Middle frontal gyrus (tissue), 1 donor: ENCODE results near the gene AHR.
"Not testable (repeated sequence)": the region's sequence is repeated elsewhere in the genome, so short reads cannot be mapped to it uniquely, and the experiment has no call there.

Source experiments
- DNase-seq: peaks from one replicate; pipeline ENCODE4 v3.0.0-alpha.2; 2015; ENCODE audit warnings: low spot score; ENCODE audit errors: extremely low spot score

The AHR gene

GRCh38 chr7:17371671-17372524 lies 73.4 kb downstream of the AHR start:
- no peak for DNase-seq

- no peak for DNase-seq
Observed at GRCh38 chr7:17374157-17374556, 75.7 kb downstream of the AHR start.

DNA sequence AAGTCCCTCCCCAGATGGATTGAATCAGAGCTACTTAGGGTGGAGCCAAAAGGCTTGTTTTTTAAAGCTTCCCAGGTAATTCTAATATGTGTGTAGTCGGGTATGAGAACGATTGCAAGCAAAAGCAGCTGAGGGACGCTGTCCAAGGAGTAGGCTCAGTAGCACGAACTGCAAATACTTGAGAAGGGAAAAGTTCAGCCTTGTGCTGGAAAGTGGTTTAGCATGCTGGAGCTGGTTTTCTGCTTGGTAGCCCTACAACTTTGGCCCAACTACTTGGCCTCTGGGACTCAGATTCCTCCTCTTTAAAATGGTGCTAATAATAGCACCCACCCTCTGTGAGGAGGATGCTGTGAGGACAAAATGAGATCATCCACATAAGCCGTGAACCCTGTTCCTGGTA lies 76.2 kb downstream of the AHR start:
- DNase-seq = no peak

DNA sequence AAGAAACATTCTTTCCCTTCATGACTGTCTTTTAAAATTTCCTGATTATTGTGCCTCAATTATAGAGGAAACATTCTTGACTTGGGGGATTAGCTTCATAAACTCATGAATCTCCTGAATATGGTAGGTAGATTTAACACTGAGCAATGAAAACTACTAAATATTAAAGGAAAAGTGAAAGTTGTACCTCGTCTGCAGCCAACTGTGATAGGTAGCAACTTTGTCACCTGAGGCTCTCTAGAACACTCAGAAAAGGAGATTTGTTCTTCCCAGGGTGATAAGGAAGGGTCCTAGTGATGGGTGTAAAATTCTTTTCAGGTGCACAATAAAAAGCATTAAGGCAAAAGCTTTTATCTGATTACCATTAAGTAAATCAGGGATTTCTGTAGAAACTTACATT lies 78.1 kb downstream of the AHR start:
- DNase-seq = no peak

DNA sequence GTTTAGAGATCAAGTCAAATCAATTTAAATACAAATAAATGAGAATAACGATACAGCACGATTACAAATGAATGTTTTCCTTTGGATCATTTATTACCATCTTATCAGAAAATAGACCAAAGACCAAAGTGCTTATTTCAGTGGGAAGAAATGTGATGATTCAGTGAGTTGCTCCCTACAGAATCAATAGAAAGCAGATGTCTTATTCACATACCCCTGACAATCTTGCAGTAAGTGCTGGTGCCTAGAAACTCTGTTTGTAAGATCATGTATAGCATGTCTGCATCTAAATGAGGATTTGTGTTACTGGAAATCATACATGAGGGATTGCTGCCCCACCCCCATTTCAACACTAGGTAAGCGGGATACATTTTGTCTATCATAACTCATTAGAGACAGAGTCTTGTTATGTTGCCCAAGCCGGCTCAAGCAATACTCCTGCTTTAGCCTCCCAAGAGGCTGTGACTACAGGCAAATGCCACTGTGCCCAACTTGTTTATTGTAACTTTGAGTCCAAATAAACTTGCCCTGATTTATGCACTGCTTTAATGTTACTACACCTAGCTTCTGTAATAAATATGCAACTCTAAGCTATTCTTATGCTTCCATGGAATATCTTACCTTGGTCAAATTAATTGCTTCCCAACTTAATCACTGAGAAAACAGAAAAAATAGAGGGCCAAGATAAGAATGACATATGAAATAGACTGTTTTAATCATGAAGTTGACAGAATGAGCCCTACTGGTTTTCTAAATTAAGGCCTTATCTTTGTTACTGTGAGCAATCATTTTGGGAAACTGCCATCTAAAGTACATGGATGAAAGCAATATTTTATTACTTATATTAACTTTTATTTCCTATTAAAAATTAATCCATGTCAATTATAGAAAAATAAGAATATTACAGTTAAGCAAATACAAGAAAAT lies 82.5 kb downstream of the AHR start:
- DNase-seq = no peak

DNA sequence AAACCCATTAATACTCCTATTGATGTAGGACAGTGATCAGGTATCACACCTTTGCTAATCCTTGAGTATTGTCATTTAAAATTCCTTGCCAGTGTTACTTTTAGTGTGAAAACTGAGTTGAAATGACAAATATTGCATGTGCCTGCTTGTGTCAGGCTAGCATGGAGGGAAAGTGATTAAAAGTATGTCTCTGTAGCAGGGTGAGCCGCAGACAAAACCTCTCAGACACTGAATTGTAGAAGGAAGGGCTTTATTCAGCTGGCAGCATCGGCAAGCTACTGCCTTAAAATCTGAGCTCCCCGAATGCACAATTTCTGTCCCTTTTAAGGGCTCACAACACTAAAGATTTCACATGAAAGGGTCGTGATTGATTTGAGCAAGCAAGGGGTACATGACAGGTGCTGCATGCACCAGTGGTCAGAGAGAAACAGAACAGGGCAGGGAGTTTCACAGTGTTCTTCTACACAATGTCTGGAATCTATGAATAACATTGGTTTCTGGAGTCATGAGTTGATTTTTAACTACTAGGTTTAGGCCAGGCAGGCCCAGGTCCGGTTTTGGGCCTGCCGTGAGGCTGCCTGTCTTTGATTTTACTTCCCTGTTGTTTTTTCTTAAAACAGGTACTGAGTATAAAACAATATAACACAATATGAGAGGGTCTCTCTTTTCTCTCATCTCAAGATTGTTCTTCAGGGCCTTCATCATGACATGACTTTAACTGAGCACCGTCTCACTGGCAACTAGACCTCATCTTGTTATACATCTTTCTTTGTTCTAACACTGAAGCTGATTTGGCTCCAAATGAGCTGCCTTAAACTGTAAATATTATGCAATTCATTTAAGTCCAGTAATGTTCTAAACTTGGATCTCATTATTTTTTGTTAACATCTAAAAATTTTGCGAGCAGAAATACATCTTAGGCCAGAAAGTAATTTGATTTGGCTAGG lies 84.2 kb downstream of the AHR start:
- not testable (repeated sequence) for DNase-seq

DNA sequence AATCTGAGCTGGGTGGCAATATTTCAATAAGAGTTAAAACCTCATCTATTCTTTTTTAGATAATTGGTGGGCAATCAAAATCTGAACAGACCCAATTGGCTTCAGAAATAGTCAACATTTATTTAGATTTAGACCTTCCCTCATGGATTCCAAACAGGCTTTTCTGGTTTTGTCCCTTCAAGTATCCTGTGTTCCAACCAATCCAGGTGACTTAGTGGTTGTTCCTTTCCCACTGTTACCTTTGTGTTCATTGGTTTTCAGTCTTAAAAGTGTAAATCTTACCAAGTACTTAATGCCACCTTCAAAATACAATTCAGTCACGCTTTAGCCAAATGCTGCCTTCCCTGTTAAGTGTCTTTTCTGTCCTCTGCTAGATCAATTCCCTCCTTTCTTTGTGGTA lies 85.9 kb downstream of the AHR start:
- DNase-seq = no peak

DNA sequence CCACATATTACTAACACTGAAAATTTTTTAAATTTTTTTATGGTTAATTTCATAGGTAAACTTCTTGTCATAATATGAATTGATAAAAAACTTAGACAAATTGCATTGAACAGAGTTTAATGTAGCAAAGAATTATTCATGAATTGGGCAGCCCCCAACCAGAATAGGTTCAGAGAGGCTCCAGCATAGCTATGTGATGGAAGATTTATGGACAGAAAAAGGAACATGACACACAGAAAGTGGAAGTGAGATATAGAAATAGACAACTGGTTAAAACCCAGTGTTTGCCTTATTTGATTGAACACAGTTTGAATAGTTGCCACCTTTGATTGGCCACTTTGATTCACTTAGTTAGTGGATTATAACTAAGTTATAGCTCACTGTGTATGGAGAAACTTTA lies 87.2 kb downstream of the AHR start:
- no peak for DNase-seq

- no peak for DNase-seq
Observed at GRCh38 chr7:17390392-17390791, 91.9 kb downstream of the AHR start.

GRCh38 chr7:17391366-17391765 lies 92.9 kb downstream of the AHR start:
- DNase-seq = no peak

GRCh38 chr7:17392846-17393245 lies 94.4 kb downstream of the AHR start:
- no peak for DNase-seq

GRCh38 chr7:17394563-17394962 lies 96.1 kb downstream of the AHR start:
- DNase-seq = not testable (repeated sequence)
